HT-29 (cell line): ENCODE data around the gene MPST. TPM values are rescaled to one million over a fixed set of nuclear protein-coding genes. Genes with fewer than 3 reads are reported as not detected.
"Not testable (repeated sequence)": the region's sequence is repeated elsewhere in the genome, so short reads cannot be mapped to it uniquely, and the experiment has no call there.

Experiments used
- DNase-seq: peaks from one replicate; pipeline ENCODE4 v3.0.0-alpha.2; 2015; ENCODE audit warnings: low spot score
- total RNA-seq: library from RNA; depleted of rRNA; stranded (reverse); fragments of >200 nt; shearing (Covaris generic); gene quantifications from 2 replicates; pipeline ENCODE4 v1.2.3, GENCODE V29; 2014; rRNA removed

Gene MPST
- total RNA-seq, result 211 and 220 TPM in 2 replicates

GRCh38 chr22:37019309-37020191, at the start of gene MPST, which contains the start of gene TST:
Gene MPST (plus strand): TSS chr22:37019742. CDS start chr22:37019837, 95 bp downstream.
Gene TST (minus strand): TSS chr22:37019447. CDS start chr22:37018732, 715 bp downstream.
- DNase-seq, result peak; percentile 48

- no peak for DNase-seq
Measured at GRCh38 chr22:36971341-36972125, 48.0 kb upstream of the MPST start.

- DNase-seq, result no peak
Measured at GRCh38 chr22:36976606-36977005, 42.9 kb upstream of the MPST start.

GRCh38 chr22:36977401-36977861, 42.1 kb upstream of the MPST start:
- peak; percentile 52 for DNase-seq

GRCh38 chr22:36977947-36978660, 41.4 kb upstream of the MPST start:
- peak; percentile 78 for DNase-seq

- no peak for DNase-seq
Measured at GRCh38 chr22:36979016-36979910, 40.3 kb upstream of the MPST start.

GRCh38 chr22:36981247-36981775, 38.2 kb upstream of the MPST start:
- no peak for DNase-seq

- no peak for DNase-seq
Measured at GRCh38 chr22:36982136-36982535, 37.4 kb upstream of the MPST start.

- no peak for DNase-seq
Measured at GRCh38 chr22:36985211-36985889, 34.2 kb upstream of the MPST start.

- DNase-seq, result peak; percentile 58
Measured at GRCh38 chr22:36986242-36986821, 33.2 kb upstream of the MPST start.

GRCh38 chr22:36988075-36988832, 31.3 kb upstream of the MPST start:
- no peak for DNase-seq

GRCh38 chr22:36989012-36989411, 30.5 kb upstream of the MPST start:
- not testable (repeated sequence) for DNase-seq

- no peak for DNase-seq
Measured at GRCh38 chr22:36990457-36990856, 29.1 kb upstream of the MPST start.

- DNase-seq, result no peak
Measured at GRCh38 chr22:36991206-36991605, 28.3 kb upstream of the MPST start.

- DNase-seq, result no peak
Measured at GRCh38 chr22:36997746-36998145, 21.8 kb upstream of the MPST start.

GRCh38 chr22:36998620-36999351, 20.8 kb upstream of the MPST start:
- no peak for DNase-seq

GRCh38 chr22:36999463-36999862, 20.1 kb upstream of the MPST start:
- no peak for DNase-seq
